ENCODE measurements around the gene CRTAC1.

CRTAC1 gene

DNA sequence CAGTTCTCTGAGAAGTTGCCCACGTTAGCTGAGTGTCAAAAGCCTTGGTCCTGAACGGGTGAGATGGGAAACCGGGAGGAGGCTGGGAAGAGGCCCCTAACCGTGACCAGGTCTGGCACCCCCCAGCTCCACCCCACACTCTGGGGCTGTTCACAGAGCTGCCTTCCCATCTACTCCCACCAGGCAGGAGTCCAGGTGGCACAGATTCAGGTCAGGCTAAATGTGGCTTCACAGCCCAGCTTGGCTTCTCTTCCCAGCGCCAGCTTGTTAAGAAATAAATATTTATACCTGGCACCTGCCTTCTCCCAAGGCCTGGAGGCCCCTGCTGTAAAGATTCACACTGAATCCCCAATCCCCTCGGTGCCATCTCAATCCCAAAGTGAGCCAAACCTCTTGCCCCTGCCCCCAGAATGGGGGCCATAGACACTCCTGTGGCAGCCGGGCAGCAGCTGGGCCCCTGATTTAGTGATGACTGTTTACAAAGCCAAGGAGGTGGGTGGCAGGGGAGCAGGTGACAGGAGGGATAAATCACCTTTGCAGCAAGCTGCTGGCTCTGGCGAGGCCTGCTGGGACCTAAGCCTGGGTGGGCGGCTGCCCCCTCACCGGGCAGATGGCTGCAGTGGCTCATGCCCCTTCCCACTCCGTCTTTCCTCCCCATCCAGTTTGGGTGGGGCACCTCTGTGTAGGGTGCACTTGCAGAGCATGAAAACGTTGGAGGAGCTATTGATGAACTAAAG lies 108.2 kb downstream of the CRTAC1 start:
- no peak for DNase-seq

DNA sequence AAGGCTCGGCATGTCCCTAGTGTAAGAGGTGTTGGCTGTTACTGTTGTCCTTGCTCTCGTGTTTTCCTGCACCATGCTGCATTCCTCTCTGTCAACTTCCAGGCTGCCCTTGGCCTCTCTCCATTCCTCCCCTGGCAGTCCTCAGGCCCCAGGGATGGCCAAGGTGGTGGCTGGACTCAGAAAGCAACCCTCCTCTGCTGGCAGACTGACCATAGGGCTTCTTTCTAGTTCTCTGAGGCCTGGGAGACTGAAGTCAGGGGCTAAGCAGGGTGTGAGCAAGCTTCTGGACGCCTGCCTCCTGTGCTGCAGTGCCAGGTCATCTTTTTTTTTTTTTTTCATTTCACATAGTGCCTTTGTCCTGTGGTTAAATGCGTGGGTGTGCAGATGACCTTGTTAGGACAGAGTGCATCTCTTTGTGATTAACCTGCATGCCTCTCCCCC lies 108.8 kb downstream of the CRTAC1 start:
- no peak for DNase-seq

GRCh38 chr10:97920865-97921264 lies 109.6 kb downstream of the CRTAC1 start:
- DNase-seq = no peak

DNA sequence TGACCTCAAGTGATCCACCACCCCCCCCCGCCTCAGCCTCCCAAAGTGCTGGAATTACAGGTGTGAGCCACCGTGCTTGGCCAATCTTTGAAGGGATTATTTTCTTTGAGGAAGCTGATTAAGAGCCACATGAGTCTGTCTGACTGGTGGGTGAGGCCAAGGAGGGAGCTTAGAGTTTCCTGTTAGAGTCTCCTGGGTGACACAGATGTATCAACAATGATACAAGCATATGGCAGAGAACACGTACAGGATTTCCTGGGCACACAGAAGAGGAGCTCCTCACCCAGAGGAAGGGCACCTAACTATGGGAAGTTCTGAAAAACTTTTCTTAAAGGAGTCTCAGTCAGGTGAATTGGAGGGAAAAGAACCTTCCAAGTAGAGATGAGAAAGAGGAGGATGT lies 111.4 kb downstream of the CRTAC1 start:
- no peak for DNase-seq

DNA sequence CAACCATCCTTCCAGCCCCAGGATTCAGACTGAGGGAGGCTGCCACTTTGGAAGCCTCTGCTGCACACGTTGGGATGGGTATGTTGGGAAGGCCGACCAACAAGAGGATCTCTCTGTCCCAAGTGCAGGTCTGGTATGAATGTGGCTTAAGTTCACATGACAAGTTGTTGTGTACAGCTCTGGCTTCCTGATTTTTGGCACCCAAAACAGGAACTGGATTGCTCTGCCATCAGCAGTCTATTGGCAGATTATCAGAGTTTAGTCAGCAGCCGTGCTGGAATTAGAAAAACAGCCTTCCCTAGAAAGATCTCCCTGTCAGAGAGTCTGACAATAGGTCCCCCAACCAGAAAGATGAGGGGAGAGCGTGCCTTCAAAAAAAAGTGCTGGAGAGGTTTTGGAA lies 113.8 kb downstream of the CRTAC1 start:
- no peak for DNase-seq

DNA sequence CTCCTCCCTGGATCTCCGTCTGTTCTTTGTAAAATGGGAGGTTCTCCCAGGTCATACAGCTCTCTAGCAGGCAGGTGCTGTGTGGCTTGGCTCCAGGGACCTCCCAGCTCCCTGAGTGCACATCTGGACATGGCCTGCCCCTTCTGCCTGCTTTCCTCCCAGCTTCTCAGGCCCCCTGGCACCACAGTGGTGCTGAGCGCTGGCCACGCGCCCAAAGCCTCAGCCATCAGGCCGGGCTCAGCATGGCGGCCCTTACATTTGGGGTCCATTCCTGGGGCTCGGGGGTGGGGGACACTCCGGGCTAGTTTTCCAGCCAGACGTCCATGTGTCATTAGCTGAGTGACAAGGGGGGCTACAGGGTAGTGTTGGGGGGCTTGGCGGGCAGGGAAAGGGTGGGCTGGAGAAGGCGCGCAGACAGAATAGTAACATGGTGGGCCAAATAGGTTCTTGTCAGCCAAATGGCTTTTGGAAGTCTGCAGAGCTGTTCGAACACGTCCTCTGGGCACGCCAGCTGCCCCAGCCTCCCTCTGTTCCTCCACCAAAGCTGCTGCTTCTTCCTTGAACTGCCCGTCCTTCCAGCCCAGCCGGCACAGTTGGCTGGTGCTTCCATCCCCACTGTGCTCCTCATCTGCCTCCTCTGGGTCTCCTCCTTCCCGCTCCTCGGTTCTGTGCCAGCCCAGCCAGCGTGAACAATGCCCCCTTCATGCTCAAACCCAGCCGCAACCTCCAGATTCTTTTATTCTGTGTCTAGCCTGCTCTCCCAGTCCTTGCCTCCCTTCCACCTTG lies 114.9 kb downstream of the CRTAC1 start:
- no peak for DNase-seq

DNA sequence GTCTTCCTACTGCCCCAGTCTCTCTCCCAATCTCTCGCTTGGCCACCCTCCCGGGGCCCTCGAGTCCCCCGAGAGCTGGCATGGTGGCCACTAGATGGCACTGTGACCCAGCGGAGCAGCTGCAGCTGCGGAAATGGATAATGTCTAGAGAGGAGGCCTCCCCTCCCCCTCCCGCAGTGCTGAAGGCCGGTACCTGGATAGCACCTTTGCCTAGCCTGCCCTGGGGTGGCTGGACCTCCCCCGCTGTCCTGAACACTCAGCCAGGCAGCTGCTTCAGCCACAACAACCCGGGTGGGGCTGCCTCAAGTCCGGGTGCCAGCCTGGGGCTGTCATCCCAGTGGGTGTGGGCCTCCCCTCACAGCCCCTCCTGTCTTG lies 115.6 kb downstream of the CRTAC1 start:
- peak in 1 of 2 experiments; percentile 42 for DNase-seq

DNA sequence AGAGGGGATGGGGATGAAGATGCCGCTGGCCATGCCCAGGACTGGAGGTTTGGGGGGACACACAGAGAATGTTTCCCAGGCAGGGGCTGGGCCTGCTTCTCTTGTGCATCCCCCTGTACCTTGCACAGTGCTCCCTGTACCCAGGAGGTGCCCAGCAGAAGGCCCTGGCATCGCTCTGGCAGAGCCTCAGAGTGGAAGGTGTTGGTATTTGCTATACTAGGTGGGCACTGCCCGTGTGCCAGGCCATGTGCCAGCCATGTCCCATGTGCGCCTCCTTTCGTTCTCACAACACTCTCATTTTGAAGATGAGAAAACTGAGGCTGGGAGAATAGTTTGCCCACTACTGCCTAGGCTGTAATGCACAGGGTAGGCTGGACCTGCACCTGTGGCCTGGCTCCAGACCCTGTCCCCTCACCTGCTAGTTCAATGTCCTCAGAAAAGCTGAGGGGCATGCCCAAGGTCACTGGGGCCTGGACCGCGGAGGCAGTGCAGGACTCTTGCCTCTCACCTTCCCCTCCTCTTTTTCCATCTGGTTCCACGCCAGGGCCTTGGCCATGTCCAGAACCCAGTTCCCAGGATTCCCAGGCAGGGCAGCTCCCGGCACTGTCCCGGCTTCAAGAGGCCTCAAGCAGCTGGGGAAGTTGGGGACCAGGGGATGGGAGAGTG lies 116.1 kb downstream of the CRTAC1 start:
- no peak for DNase-seq

DNA sequence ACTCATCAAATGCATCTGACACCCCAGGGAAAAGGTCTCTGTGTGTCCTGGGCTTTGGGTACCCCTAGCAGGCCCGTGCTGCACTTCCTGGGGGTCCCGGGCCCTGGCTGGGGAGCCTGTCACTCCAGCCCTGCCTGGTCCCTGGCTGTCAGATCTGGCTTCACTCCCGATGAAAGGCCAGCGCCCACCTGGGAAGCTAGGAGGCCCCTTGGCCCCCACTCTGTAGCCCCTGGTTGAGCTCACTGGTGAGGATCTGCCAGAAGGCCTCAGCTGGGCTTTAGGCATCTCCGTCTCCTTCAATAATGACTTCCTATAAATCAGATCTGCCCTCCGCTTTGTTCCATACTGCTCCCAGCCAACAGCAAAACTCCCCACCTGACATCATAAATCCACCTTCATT lies 116.8 kb downstream of the CRTAC1 start:
- DNase-seq = no peak

- no peak for DNase-seq
Measured at GRCh38 chr10:97913193-97913592, 117.2 kb downstream of the CRTAC1 start.

DNA sequence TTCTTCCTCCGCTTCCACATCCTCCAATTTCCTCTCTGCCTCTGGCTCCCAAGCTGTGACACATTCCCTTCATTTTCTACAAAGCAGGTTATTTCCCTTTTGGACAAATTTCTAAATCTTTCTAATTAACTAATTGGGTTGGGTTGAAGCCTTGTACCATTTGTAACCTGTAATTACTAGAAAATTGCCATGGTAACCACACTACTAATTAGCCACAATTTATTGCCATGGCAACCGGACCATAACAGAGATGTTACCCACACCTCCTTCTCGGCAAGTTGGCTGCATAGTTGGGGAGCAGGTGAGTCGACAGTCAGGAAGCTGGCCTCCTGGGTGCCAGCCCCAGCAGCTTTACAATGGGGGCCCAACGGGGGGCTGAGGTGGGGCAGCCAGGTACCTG lies 119.2 kb downstream of the CRTAC1 start:
- no peak for DNase-seq

DNA sequence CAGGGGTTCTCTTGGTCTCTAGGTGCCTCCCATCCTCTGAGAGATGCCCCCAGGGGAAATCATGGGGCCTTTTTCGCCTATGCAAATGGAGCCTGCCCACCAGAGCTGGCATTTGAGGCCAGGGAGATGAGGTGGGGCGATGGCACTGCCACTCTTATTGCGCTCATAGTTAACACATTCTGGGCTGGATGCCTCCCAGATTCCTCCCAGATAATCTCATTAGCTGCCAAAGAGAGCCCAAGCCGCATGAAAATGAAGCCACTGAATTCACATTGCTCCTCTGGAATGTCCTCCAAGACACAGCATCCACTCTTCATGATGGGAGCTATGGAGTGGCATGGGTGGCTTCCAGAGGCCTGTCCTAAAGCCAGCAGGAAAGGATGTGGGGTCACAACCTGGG lies 119.8 kb downstream of the CRTAC1 start:
- DNase-seq = no peak

- DNase-seq = no peak
Measured at GRCh38 chr10:97907830-97908229, 122.6 kb downstream of the CRTAC1 start.

DNA sequence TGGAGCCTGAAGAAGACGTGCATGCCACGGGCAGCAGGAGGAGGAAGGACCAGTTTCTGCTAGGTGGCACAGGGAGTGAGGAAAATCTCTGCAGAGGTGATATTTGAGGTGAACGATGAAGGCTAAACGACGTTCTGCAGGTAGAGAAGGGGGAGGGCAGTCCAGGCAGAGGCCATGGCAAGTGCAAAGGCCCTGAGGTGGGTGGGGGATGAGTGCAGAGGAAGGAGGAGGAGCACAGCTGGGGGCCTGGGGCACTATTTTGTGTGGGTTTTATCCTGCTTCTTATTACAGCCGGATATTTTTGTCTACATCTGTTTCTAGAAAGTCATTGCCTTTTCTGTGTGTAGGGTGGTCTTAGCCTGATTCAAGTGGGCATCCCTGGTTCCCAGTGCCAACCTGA lies 123.2 kb downstream of the CRTAC1 start:
- DNase-seq = no peak

GRCh38 chr10:97905276-97905675 lies 125.1 kb downstream of the CRTAC1 start:
- DNase-seq = no peak

- no peak for DNase-seq
Measured at GRCh38 chr10:97904576-97904975, 125.8 kb downstream of the CRTAC1 start.

GRCh38 chr10:97904018-97904381 lies 126.4 kb downstream of the CRTAC1 start:
- DNase-seq = no peak

GRCh38 chr10:97903128-97904017 lies 127.0 kb downstream of the CRTAC1 start:
- DNase-seq = no peak

DNA sequence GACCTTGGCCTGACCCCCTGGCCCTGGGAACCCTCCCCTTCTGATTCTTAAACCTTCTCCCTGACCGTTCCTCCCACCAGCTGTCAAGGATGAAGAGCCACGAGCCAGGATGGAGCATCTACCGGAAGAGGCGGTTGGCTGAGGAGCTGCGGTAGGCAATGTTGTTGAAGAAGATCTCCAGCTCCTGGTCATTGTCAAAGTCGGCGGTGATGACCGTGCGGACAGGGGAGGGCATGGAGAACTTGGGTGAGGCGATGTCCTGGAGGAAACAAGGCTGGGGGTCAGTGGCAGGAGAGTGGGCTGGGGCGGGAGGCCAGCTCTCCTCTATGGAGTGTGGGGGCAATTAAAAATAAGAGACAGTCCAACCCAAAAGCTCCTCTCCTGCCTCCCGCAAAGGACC lies 129.0 kb downstream of the CRTAC1 start:
- no peak for DNase-seq

DNA sequence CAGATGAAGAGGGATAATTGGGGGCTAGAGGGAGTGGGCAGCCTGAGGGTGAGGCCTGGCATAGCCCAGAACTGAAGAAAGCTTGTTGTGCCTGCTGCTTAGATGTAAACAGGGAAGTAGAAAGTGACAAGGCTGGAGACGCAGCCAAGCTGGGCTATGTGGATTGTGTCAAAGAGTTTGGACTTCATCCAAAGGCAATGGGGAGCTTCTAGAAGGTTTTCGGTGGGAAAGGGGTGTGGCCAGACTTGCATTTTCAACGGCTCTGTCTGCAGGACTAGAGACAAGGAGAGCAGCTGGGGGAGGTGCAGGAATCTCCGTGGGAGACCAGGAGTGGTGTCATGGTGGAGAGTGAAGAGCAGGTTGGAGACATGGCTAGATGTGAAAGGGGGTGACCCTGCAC lies 132.0 kb downstream of the CRTAC1 start:
- DNase-seq = no peak

GRCh38 chr10:97896756-97897358 lies 133.6 kb downstream of the CRTAC1 start:
- no peak for DNase-seq

- no peak for DNase-seq
Measured at GRCh38 chr10:97895915-97896314, 134.5 kb downstream of the CRTAC1 start.

DNA sequence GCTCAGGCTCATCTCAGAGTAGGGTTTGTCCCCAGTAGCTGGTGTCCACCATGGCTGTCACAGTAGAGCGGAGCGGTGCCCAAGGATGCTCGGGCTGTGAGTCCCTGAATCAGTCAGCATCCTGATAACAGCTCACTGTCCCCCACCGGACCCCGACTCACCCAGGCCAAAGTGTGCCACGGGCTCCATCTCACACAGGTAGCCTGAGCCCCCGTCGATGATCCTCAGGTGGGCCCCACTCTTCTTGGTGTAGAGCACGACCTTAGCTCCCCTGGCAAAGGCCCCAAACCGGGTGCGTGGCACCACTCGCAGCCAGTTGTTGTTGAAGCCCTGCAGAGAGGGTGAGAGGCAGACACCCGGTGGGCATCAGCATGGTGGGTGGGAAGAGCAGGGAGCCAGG lies 135.3 kb downstream of the CRTAC1 start:
- no peak for DNase-seq

Measured in SW 1271 (cell line).